Testis (tissue), 2 donors: ENCODE data around the gene THSD4.

Experiments
- POLR2A ChIP-seq: fragments of 450-650 bp; IDR thresholded peaks from one replicate; pipeline ENCODE4 v1.6.1; 2017; ENCODE audit warnings: antibody characterized with exemption, mild to moderate bottlenecking, moderate library complexity
- TF ChIP-seq, protein P1 (sequence below), 3 experiments: fragments of 450-650 bp in 2 of 3; fragments of 200-600 bp in 1 of 3; sonication (generic) in 1 of 3; IDR thresholded peaks; one replicate each; pipeline ENCODE4 v1.5.1; 2016 to 2019; ENCODE audit warnings: antibody characterized with exemption in 3 of 3, mild to moderate bottlenecking in 2 of 3, moderate library complexity in 1 of 3

- TF ChIP-seq, protein P1, sequence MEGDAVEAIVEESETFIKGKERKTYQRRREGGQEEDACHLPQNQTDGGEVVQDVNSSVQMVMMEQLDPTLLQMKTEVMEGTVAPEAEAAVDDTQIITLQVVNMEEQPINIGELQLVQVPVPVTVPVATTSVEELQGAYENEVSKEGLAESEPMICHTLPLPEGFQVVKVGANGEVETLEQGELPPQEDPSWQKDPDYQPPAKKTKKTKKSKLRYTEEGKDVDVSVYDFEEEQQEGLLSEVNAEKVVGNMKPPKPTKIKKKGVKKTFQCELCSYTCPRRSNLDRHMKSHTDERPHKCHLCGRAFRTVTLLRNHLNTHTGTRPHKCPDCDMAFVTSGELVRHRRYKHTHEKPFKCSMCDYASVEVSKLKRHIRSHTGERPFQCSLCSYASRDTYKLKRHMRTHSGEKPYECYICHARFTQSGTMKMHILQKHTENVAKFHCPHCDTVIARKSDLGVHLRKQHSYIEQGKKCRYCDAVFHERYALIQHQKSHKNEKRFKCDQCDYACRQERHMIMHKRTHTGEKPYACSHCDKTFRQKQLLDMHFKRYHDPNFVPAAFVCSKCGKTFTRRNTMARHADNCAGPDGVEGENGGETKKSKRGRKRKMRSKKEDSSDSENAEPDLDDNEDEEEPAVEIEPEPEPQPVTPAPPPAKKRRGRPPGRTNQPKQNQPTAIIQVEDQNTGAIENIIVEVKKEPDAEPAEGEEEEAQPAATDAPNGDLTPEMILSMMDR (IDR thresholded peaks at IDR 0.05): no peak
- no peak for TF ChIP-seq POLR2A
These were observed 100.0 kb downstream of the THSD4 start for GRCh38 chr15:71215126-71215894.
